Endothelial cell of umbilical vein (primary cell): ENCODE data around the gene BTN3A1. TPM values are rescaled to one million over a fixed set of nuclear protein-coding genes. Genes with fewer than 3 reads are reported as not detected.

Source experiments
- BruUV-seq: library from RNA; stranded (reverse); fragments of 400-500 nt; replicated peaks from 2 replicates; lab custom pipeline; 2021; lab: Mats Ljungman, UMichigan
- CTCF ChIA-PET: fragments of 300-600, 350-600 bp; sonication (Branson Sonifier 250); formaldehyde crosslinking; loops from one replicate; lab custom pipeline; 2021; ENCODE audit warnings: antibody characterized with exemption, inconsistent platforms; lab: Charles Lee
- POLR2A ChIA-PET: fragments of 300-600, 350-600 bp; sonication (Branson Sonifier 250); formaldehyde crosslinking; loops from one replicate; lab custom pipeline; 2021; ENCODE audit warnings: antibody characterized with exemption, inconsistent platforms; lab: Charles Lee
- DNase-seq: peaks from one replicate; pipeline ENCODE4 v3.0.0-alpha.2; 2011; ENCODE audit warnings: low read depth, low spot score
- FAIRE-seq: peaks from 2 replicates; lab custom pipeline; 2011; peaks lifted over from hg19 to GRCh38; lab: Jason Lieb, UNC
- H2AFZ ChIP-seq: 2 replicates; pipeline ENCODE4 v1.6.0; 2012; ENCODE audit warnings: low read depth, low read length, control low read depth, inconsistent platforms
- H3K27ac ChIP-seq: 2 replicates; pipeline ENCODE4 v1.5.1; 2011; ENCODE audit warnings: low read depth, mild to moderate bottlenecking, control low read depth, low read length, moderate library complexity; ENCODE audit not compliant: insufficient read depth
- H3K27me3 ChIP-seq, 2 experiments: 2 replicates each; pipeline versions ENCODE4 v1.6.0 to v1.6.1; 2011; ENCODE audit warnings: low read length in 2 of 2, mixed read lengths in 1 of 2; ENCODE audit not compliant: control insufficient read depth in 2 of 2, insufficient read depth in 2 of 2
- H3K36me3 ChIP-seq, 2 experiments: 2 replicates in 1 of 2; 3 replicates in 1 of 2; pipeline ENCODE4 v1.5.1; 2011; ENCODE audit warnings: low read length in 2 of 2, mild to moderate bottlenecking in 1 of 2, moderate library complexity in 1 of 2; ENCODE audit not compliant: control insufficient read depth in 2 of 2, insufficient read depth in 2 of 2; ENCODE audit errors: extremely low read depth in 1 of 2
- H3K4me1 ChIP-seq: 3 replicates; pipeline ENCODE4 v1.5.1; 2011; ENCODE audit warnings: mild to moderate bottlenecking, low read length; ENCODE audit not compliant: control insufficient read depth, insufficient read depth; ENCODE audit errors: extremely low read depth
- H3K4me2 ChIP-seq: 2 replicates; pipeline ENCODE4 v1.6.1; 2011; ENCODE audit warnings: low read length, control low read depth, mixed read lengths; ENCODE audit not compliant: insufficient read depth
- H3K4me3 ChIP-seq, 3 experiments: fragments of 200-600 bp in 1 of 3; sonication (generic), shearing (Covaris generic) in 1 of 3; replicated peaks in 1 of 3; 2 replicates each; pipeline ENCODE4 v1.5.1; 2011 to 2016; ENCODE audit warnings: control low read depth in 3 of 3, low read length in 3 of 3, mild to moderate bottlenecking in 2 of 3, inconsistent platforms in 1 of 3, low read depth in 1 of 3, moderate library complexity in 1 of 3; ENCODE audit not compliant: insufficient read depth in 1 of 3
- H3K79me2 ChIP-seq: 2 replicates; pipeline ENCODE4 v1.6.0; 2012; ENCODE audit warnings: low read length, inconsistent platforms; ENCODE audit not compliant: control insufficient read depth, insufficient read depth
- H3K9ac ChIP-seq: replicated peaks from 2 replicates; pipeline ENCODE3; 2011; ENCODE audit warnings: low read length, control low read depth; ENCODE audit not compliant: insufficient read depth; ENCODE audit errors: extremely low read depth
- H3K9me1 ChIP-seq: replicated peaks from 3 replicates; pipeline ENCODE4 v1.6.0; 2011; ENCODE audit warnings: mild to moderate bottlenecking, low read length; ENCODE audit not compliant: control insufficient read depth, insufficient read depth; ENCODE audit errors: extremely low read depth
- H3K9me3 ChIP-seq: replicated peaks from 2 replicates; pipeline ENCODE4 v1.5.1; 2012; ENCODE audit warnings: low read length, inconsistent platforms; ENCODE audit not compliant: control insufficient read depth, insufficient read depth
- H4K20me1 ChIP-seq: replicated peaks from 2 replicates; pipeline ENCODE3; 2011; ENCODE audit warnings: mild to moderate bottlenecking, low read length; ENCODE audit not compliant: control insufficient read depth, insufficient read depth; ENCODE audit errors: extremely low read depth
- EZH2 ChIP-seq: IDR thresholded peaks from 2 replicates; pipeline ENCODE4 v1.6.1; 2012; ENCODE audit warnings: borderline replicate concordance, low read depth, mild to moderate bottlenecking, moderate library complexity, low read length, inconsistent platforms; ENCODE audit not compliant: severe bottlenecking
- POLR2AphosphoS5 ChIP-seq: IDR thresholded peaks from 2 replicates; pipeline ENCODE4 v1.6.1; 2012; ENCODE audit warnings: low read depth, mild to moderate bottlenecking, control low read depth, low read length, moderate library complexity; ENCODE audit not compliant: insufficient read depth
- dilution Hi-C: fragments of 300-500 bp; cut with MboI; formaldehyde crosslinking; loops from one replicate; pipeline ENCODE4 v1.15.0; 2019; ENCODE audit warnings: low sequenced_read_pairs; ENCODE audit not compliant: extremely low pct_ligation_motif_present
- intact Hi-C: fragments of 100-400 bp; cut with micrococcal nuclease; formaldehyde crosslinking; loops from one replicate; pipeline ENCODE4 v1.10.0; 2022
- polyA plus RNA-seq, 4 experiments: library from polyadenylated mRNA; depleted of rRNA in 3 of 4; stranded (reverse) in 3 of 4; unstranded in 1 of 4; fragments of >200 nt; gene quantifications; 2 replicates each; pipeline versions ENCODE4 v1.2.1 to v1.2.3, GENCODE V29; 2011 to 2012; ENCODE audit warnings: missing spikeins in 1 of 4
- total RNA-seq: library from RNA; stranded (reverse); gene quantifications from 2 replicates; pipeline ENCODE4 v1.2.3, GENCODE V29; 2021

Gene BTN3A1
- total and polyA plus RNA-seq, 2 donors (not counting 3 experiments of a cell fraction or from before 2014, with no cell fraction given), result 7.6 to 12.1 TPM

DNA sequence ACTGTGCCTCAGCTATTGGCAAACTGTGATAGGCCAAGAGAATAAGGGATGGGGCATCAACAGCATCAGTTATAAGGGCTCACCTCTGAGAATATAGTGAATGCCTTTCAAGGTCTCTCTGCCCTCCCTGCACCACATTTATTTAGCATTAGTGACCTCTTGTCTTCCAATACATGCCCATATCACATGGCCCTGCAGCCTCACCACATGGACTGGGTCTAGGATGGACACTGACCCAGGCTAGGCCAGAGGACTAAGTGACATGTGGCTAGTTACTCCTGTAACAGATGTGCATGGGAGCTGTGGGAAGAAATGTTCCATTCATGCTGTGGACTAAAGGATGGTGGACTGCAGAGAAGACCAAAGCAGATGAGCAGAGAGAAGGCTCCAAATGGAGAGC lies 22.3 kb upstream of the BTN3A1 start:
- no TSS peak for BruUV-seq
- no peak overlapping the region for H3K27ac ChIP-seq
- no peaks in the 10 kb centered on the region for H4K20me1 ChIP-seq
- no peak overlapping the region for H3K4me2 ChIP-seq
- H3K4me1 ChIP-seq, result peaks cover 7% of the 10 kb centered on the region
- FAIRE-seq (no peak), DNase-seq (no peak)
- H3K9me3 ChIP-seq, result no peaks in the 10 kb centered on the region
- H3K36me3 ChIP-seq, result no peaks in the 10 kb centered on the region
- POLR2A ChIA-PET, result no interaction called here
- no peaks in the 10 kb centered on the region for H3K79me2 ChIP-seq
- H3K27me3 ChIP-seq, result no peaks in the 10 kb centered on the region
- intact Hi-C loops (no loop called here), dilution Hi-C loops (no loop called here)
- CTCF ChIA-PET, result no interaction called here
- no peak overlapping the region for H3K4me3 ChIP-seq
- no peaks in the 10 kb centered on the region for H3K9me1 ChIP-seq
- H2AFZ ChIP-seq, result no peak overlapping the region
- H3K9ac ChIP-seq, result no peak overlapping the region
- TF ChIP-seq EZH2, result no peak

DNA sequence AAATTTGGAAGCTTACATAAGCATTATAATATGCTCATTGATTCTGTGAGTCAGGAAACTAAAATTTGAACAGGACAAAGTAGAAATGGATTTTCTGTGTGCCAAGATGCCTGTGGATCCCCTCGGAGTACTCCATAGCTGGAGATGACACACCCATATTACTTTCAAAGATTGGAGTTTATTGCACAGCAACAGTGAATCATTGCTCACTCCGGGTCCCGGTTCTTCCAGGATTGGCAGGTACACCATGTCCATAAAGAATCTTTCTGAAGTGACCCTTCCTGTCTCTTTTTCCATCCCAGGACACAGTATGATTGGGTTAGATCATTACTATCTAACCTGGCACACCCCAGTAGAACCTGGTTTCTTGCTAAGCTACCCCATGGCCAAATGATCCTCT lies 21.8 kb upstream of the BTN3A1 start:
- POLR2A ChIA-PET, result no interaction called here

More for the DNA sequence above, 21.8 kb upstream of the BTN3A1 start:
- no peak overlapping the region for H2AFZ ChIP-seq
- no peak for TF ChIP-seq POLR2AphosphoS5
- no peak overlapping the region for H3K27ac ChIP-seq
- no TSS peak for BruUV-seq
- intact Hi-C loops, result no loop called here
- peaks cover 7% of the 10 kb centered on the region for H3K4me1 ChIP-seq
- CTCF ChIA-PET, result no interaction called here
- H4K20me1 ChIP-seq, result no peaks in the 10 kb centered on the region
- no peaks in the 10 kb centered on the region for H3K9me3 ChIP-seq
- DNase-seq, result no peak
- dilution Hi-C loops, result no loop called here
- no peak overlapping the region for H3K4me3 ChIP-seq
- H3K9me1 ChIP-seq, result no peaks in the 10 kb centered on the region
- H3K9ac ChIP-seq, result no peak overlapping the region
- no peaks in the 10 kb centered on the region for H3K79me2 ChIP-seq
- no peaks in the 10 kb centered on the region for H3K36me3 ChIP-seq
- H3K4me2 ChIP-seq, result no peak overlapping the region
- no peak for FAIRE-seq
- no peaks in the 10 kb centered on the region for H3K27me3 ChIP-seq
